ENCODE data around the gene SRSF10.

DNA sequence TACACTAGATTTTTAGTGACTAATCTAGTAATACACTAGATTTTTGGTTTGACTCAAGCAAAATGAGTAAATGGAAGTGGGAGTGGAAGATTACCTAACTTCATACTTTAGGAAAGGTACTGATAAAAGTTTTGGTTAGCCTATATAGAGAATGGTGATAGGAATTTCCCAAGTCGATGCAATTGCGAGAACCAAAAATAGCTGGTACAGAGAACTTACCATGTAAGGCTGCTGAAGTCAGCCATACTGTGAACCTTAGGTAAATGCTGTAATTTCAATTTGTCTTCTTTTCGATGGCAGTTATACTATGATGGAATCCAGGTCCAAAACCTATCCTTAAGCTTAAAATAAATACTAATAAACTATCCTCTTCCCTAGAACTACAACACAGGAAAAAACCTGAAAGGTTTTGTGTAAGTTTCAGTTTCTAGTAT, 15.9 kb downstream of the SRSF10 start:
- TF ChIP-seq, protein P1, sequence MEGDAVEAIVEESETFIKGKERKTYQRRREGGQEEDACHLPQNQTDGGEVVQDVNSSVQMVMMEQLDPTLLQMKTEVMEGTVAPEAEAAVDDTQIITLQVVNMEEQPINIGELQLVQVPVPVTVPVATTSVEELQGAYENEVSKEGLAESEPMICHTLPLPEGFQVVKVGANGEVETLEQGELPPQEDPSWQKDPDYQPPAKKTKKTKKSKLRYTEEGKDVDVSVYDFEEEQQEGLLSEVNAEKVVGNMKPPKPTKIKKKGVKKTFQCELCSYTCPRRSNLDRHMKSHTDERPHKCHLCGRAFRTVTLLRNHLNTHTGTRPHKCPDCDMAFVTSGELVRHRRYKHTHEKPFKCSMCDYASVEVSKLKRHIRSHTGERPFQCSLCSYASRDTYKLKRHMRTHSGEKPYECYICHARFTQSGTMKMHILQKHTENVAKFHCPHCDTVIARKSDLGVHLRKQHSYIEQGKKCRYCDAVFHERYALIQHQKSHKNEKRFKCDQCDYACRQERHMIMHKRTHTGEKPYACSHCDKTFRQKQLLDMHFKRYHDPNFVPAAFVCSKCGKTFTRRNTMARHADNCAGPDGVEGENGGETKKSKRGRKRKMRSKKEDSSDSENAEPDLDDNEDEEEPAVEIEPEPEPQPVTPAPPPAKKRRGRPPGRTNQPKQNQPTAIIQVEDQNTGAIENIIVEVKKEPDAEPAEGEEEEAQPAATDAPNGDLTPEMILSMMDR (IDR thresholded peaks at IDR 0.05), result no peak
- TF ChIP-seq POLR2A (IDR thresholded peaks at IDR 0.05), result no peak
